SK-N-SH (cell line): ENCODE measurements around the gene PTGDR2.

Source experiments
- CTCF ChIP-seq: fragments of 200-600 bp; sonication (generic); IDR thresholded peaks from 2 replicates; pipeline ENCODE4 v1.6.1; 2017; ENCODE audit warnings: antibody characterized with exemption, mild to moderate bottlenecking, moderate library complexity
- REST ChIP-seq: IDR thresholded peaks from 2 replicates; pipeline ENCODE4 v1.6.1; 2012; ENCODE audit warnings: mild to moderate bottlenecking, low read depth, low read length, moderate library complexity

- no peak for TF ChIP-seq REST
- no peak for TF ChIP-seq CTCF
Measured at GRCh38 chr11:60852982-60853950, 2.5 kb downstream of the PTGDR2 start.
